Suprapubic skin (tissue), 4 donors: Measurements from ENCODE around the gene MON1A.

Experiments used
- CTCF ChIP-seq, 2 donors: fragments of 200-600 bp in 1 of 2; fragments of 450-650 bp in 1 of 2; sonication (generic) in 1 of 2; IDR thresholded peaks; one replicate each; pipeline ENCODE4 v1.5.1; 2016 to 2019; ENCODE audit warnings: antibody characterized with exemption in 2 of 2, mild to moderate bottlenecking in 1 of 2, moderate library complexity in 1 of 2
- POLR2A ChIP-seq, 2 donors: fragments of 450-650 bp; IDR thresholded peaks; one replicate each; pipeline ENCODE4 v1.6.1; 2017; ENCODE audit warnings: antibody characterized with exemption in 2 of 2, mild to moderate bottlenecking in 2 of 2, moderate library complexity in 2 of 2
- POLR2AphosphoS5 ChIP-seq, 3 donors: sonication (generic); formaldehyde crosslinking; IDR thresholded peaks; one replicate each; pipeline ENCODE4 v1.6.1; 2017; ENCODE audit warnings: antibody characterized with exemption in 3 of 3

GRCh38 chr3:49929291-49930167, at the start of gene MON1A:
- TF ChIP-seq POLR2AphosphoS5 (IDR thresholded peaks at IDR 0.05) = peak in 2 of 3 donors; percentile 31 to 43
- no peak for TF ChIP-seq CTCF (IDR thresholded peaks at IDR 0.05)
- TF ChIP-seq POLR2A (IDR thresholded peaks at IDR 0.05) = no peak
